Measurements from ENCODE around the gene FASTK.
A peak's percentile ranks its signal among the peaks of the same experiment; 100 is the strongest.

Gene FASTK

GRCh38 chr7:151095828-151096475 is 15.3 kb upstream of the FASTK start:
- DNase-seq (ENCODE audit: low read depth), result no peak

- DNase-seq (ENCODE audit: low read depth), result no peak
Measured at GRCh38 chr7:151095123-151095797, 14.7 kb upstream of the FASTK start.

GRCh38 chr7:151094675-151095074 is 14.1 kb upstream of the FASTK start:
- DNase-seq (ENCODE audit: low read depth), result no peak

GRCh38 chr7:151093748-151094147 is 13.1 kb upstream of the FASTK start:
- no peak for DNase-seq (ENCODE audit: low read depth)

- no peak for DNase-seq (ENCODE audit: low read depth)
Measured at GRCh38 chr7:151091988-151092387, 11.4 kb upstream of the FASTK start.

- DNase-seq (ENCODE audit: low read depth), result no peak
Measured at GRCh38 chr7:151091431-151091830, 10.8 kb upstream of the FASTK start.

GRCh38 chr7:151091003-151091402 is 10.4 kb upstream of the FASTK start:
- no peak for DNase-seq (ENCODE audit: low read depth)

- peak; percentile 55 for DNase-seq (ENCODE audit: low read depth)
Measured at GRCh38 chr7:151089893-151090730, 9.5 kb upstream of the FASTK start.

GRCh38 chr7:151088856-151089699 is 8.5 kb upstream of the FASTK start:
- peak; percentile 74 for DNase-seq (ENCODE audit: low read depth)

- DNase-seq (ENCODE audit: low read depth), result no peak
Measured at GRCh38 chr7:151088019-151088855, 7.6 kb upstream of the FASTK start.

- peak; percentile 66 for DNase-seq (ENCODE audit: low read depth)
Measured at GRCh38 chr7:151087245-151088018, 6.8 kb upstream of the FASTK start.

- no peak for DNase-seq (ENCODE audit: low read depth)
Measured at GRCh38 chr7:151086802-151087244, 6.2 kb upstream of the FASTK start.

- DNase-seq (ENCODE audit: low read depth), result peak; percentile 85
Measured at GRCh38 chr7:151085691-151086620, 5.3 kb upstream of the FASTK start, which contains the start of gene AGAP3. Gene AGAP3 (plus strand): TSS chr7:151086475. CDS start chr7:151086742, 267 bp downstream.

GRCh38 chr7:151085329-151085690 is 4.7 kb upstream of the FASTK start:
- DNase-seq (ENCODE audit: low read depth), result no peak

- DNase-seq (ENCODE audit: low read depth), result no peak
Measured at GRCh38 chr7:151083824-151084160, 3.2 kb upstream of the FASTK start.

- DNase-seq (ENCODE audit: low read depth), result peak; percentile 47
Measured at GRCh38 chr7:151083071-151083823, 2.6 kb upstream of the FASTK start, which contains the start of gene TMUB1. Gene TMUB1 (minus strand): TSS chr7:151083493. CDS start chr7:151082563, 930 bp downstream.

GRCh38 chr7:151082141-151083070 is 1.8 kb upstream of the FASTK start:
- no peak for DNase-seq (ENCODE audit: low read depth)

Measured in fibroblast of gingiva (primary cell).